ENCODE data around the gene VAC14.

Gene VAC14

GRCh38 chr16:70679671-70680494, 121.1 kb downstream of the VAC14 start:
- no peaks in the 10 kb centered on the region for H3K9me3 ChIP-seq (ENCODE audit: low read depth, low read length)
- no peak for TF ChIP-seq POLR2AphosphoS5 (IDR thresholded peaks at IDR 0.05; ENCODE audit: borderline replicate concordance, low read depth, low read length)
- TF ChIP-seq FOXP2 (optimal IDR thresholded peaks at IDR 0.05; ENCODE audit: control extremely low read depth, extremely low read length, insufficient read depth): no peak
- no peak for TF ChIP-seq EZH2 (IDR thresholded peaks at IDR 0.05)
- DNase-seq (ENCODE audit: low read depth, low spot score): no peak
- H3K36me3 ChIP-seq (ENCODE audit: insufficient read depth, low read length): peaks cover 5% of the 10 kb centered on the region; the same call in 1 of the 2 replicates
- H3K4me3 ChIP-seq: no peak overlapping the region
- H3K27ac ChIP-seq: no peak overlapping the region
- H3K9ac ChIP-seq (ENCODE audit: insufficient read length): no peak overlapping the region

GRCh38 chr16:70678898-70679670, 121.9 kb downstream of the VAC14 start:
- H3K36me3 ChIP-seq (ENCODE audit: insufficient read depth, low read length): peaks cover 5% of the 10 kb centered on the region; the same call in 1 of the 2 replicates
- no peak for TF ChIP-seq FOXP2 (optimal IDR thresholded peaks at IDR 0.05; ENCODE audit: control extremely low read depth, extremely low read length, insufficient read depth)
- TF ChIP-seq POLR2AphosphoS5 (IDR thresholded peaks at IDR 0.05; ENCODE audit: borderline replicate concordance, low read depth, low read length): no peak
- TF ChIP-seq EZH2 (IDR thresholded peaks at IDR 0.05): no peak
- no peak overlapping the region for H3K4me3 ChIP-seq
- no peak overlapping the region for H3K9ac ChIP-seq (ENCODE audit: insufficient read length)
- no peak overlapping the region for H3K27ac ChIP-seq
- DNase-seq (ENCODE audit: low read depth, low spot score): no peak
- no peaks in the 10 kb centered on the region for H3K9me3 ChIP-seq (ENCODE audit: low read depth, low read length)

GRCh38 chr16:70678121-70678897, 122.6 kb downstream of the VAC14 start:
- Histone ChIP-seq H3K4me3 (no peak overlapping the region), H3K9ac (ENCODE audit: insufficient read length) (no peak overlapping the region), H3K9me3 (ENCODE audit: low read depth, low read length) (no peaks in the 10 kb centered on the region), H3K27ac (no peak overlapping the region), H3K36me3 (ENCODE audit: insufficient read depth, low read length) (peaks cover 5% of the 10 kb centered on the region; the same call in 1 of the 2 replicates)
- TF ChIP-seq EZH2 (IDR thresholded peaks at IDR 0.05) (no peak), FOXP2 (optimal IDR thresholded peaks at IDR 0.05; ENCODE audit: control extremely low read depth, extremely low read length, insufficient read depth) (no peak), POLR2AphosphoS5 (IDR thresholded peaks at IDR 0.05; ENCODE audit: borderline replicate concordance, low read depth, low read length) (no peak)
- no peak for DNase-seq (ENCODE audit: low read depth, low spot score)

- Histone ChIP-seq H3K4me3 (no peak overlapping the region), H3K36me3 (ENCODE audit: insufficient read depth, low read length) (peaks cover 5% of the 10 kb centered on the region; the same call in 1 of the 2 replicates), H3K27ac (no peak overlapping the region), H3K9me3 (ENCODE audit: low read depth, low read length) (no peaks in the 10 kb centered on the region), H3K9ac (ENCODE audit: insufficient read length) (no peak overlapping the region)
- TF ChIP-seq POLR2AphosphoS5 (IDR thresholded peaks at IDR 0.05; ENCODE audit: borderline replicate concordance, low read depth, low read length) (no peak), EZH2 (IDR thresholded peaks at IDR 0.05) (no peak), FOXP2 (optimal IDR thresholded peaks at IDR 0.05; ENCODE audit: control extremely low read depth, extremely low read length, insufficient read depth) (no peak)
- DNase-seq (ENCODE audit: low read depth, low spot score): no peak
These were observed 123.3 kb downstream of the VAC14 start for GRCh38 chr16:70677499-70678120.

- Histone ChIP-seq H3K4me3 (no peak overlapping the region), H3K9ac (ENCODE audit: insufficient read length) (no peak overlapping the region), H3K36me3 (ENCODE audit: insufficient read depth, low read length) (peaks cover 5% of the 10 kb centered on the region; the same call in 1 of the 2 replicates), H3K27ac (peak overlapping the region; percentile 31; the same call in 1 of the 2 replicates), H3K9me3 (ENCODE audit: low read depth, low read length) (no peaks in the 10 kb centered on the region)
- TF ChIP-seq EZH2 (IDR thresholded peaks at IDR 0.05) (no peak), FOXP2 (optimal IDR thresholded peaks at IDR 0.05; ENCODE audit: control extremely low read depth, extremely low read length, insufficient read depth) (no peak), POLR2AphosphoS5 (IDR thresholded peaks at IDR 0.05; ENCODE audit: borderline replicate concordance, low read depth, low read length) (no peak)
- DNase-seq (ENCODE audit: low read depth, low spot score): no peak
These were observed 124.1 kb downstream of the VAC14 start for GRCh38 chr16:70676675-70677498.

- Histone ChIP-seq H3K9ac (ENCODE audit: insufficient read length) (no peak overlapping the region), H3K27ac (no peak overlapping the region), H3K36me3 (ENCODE audit: insufficient read depth, low read length) (peaks cover 10% of the 10 kb centered on the region; the same call in 1 of the 2 replicates), H3K9me3 (ENCODE audit: low read depth, low read length) (no peaks in the 10 kb centered on the region), H3K4me3 (no peak overlapping the region)
- DNase-seq (ENCODE audit: low read depth, low spot score): no peak
- TF ChIP-seq EZH2 (IDR thresholded peaks at IDR 0.05): no peak
- no peak for TF ChIP-seq POLR2AphosphoS5 (IDR thresholded peaks at IDR 0.05; ENCODE audit: borderline replicate concordance, low read depth, low read length)
- TF ChIP-seq FOXP2 (optimal IDR thresholded peaks at IDR 0.05; ENCODE audit: control extremely low read depth, extremely low read length, insufficient read depth): no peak
These were observed 125.0 kb downstream of the VAC14 start for GRCh38 chr16:70675851-70676513.
